Testis (tissue), 3 donors: Measurements from ENCODE around the gene GPS1. TPM values are rescaled to one million over a fixed set of nuclear protein-coding genes. Genes with fewer than 3 reads are reported as not detected.
A peak's percentile ranks its signal among the peaks of the same experiment; 100 is the strongest.

Experiments
- DNase-seq: peaks from one replicate; pipeline ENCODE4 v3.0.0-alpha.2; 2019
- H3K27ac ChIP-seq, 2 donors: fragments of 200-600 bp; sonication (generic); one replicate each; pipeline ENCODE4 v1.5.1; 2019
- H3K27me3 ChIP-seq: fragments of 200-600 bp; sonication (generic); one replicate; pipeline ENCODE4 v1.5.1; 2019
- H3K36me3 ChIP-seq: fragments of 200-600 bp; sonication (generic); one replicate; pipeline ENCODE4 v1.5.1; 2017; ENCODE audit warnings: low read depth; ENCODE audit errors: missing control alignments
- H3K4me1 ChIP-seq: fragments of 200-600 bp; sonication (generic); one replicate; pipeline ENCODE4 v1.5.1; 2019
- H3K4me3 ChIP-seq, 2 donors: fragments of 200-600 bp; sonication (generic); one replicate each; pipeline ENCODE4 v1.5.1; 2017 to 2019
- H3K9me3 ChIP-seq: fragments of 200-600 bp; sonication (generic); one replicate; pipeline ENCODE4 v1.5.1; 2017
- POLR2A ChIP-seq: fragments of 450-650 bp; IDR thresholded peaks from one replicate; pipeline ENCODE4 v1.6.1; 2017; ENCODE audit warnings: antibody characterized with exemption, mild to moderate bottlenecking, moderate library complexity
- WGBS, 2 donors: methylation state at CpG; one replicate each; pipeline ENCODE4 v1.1.5; 2018; 5-methylcytosine and 5-hydroxymethylcytosine counted together
- intact Hi-C: fragments of 100-400 bp; cut with DNase I; formaldehyde crosslinking; loops from one replicate; pipeline ENCODE4 v1.15.1; 2023; ENCODE audit warnings: low total_unique reads
- polyA plus RNA-seq: library from polyadenylated mRNA; stranded (reverse); fragments of 350-450 nt; fragmentation: Illumina TruSeq; extraction: RNeasy Lipid Tissue Mini Kit (QIAGEN cat#74804); gene quantifications from one replicate; pipeline ENCODE4 v1.2.3, GENCODE V29; 2014; ENCODE audit warnings: low read depth, low replicate concordance; ENCODE audit not compliant: insufficient read depth
- total RNA-seq, 2 donors: library from RNA; depleted of rRNA; stranded (reverse); fragments of >200 nt; gene quantifications; one replicate each; pipeline ENCODE4 v1.2.3, GENCODE V29; 2016
- TF ChIP-seq, protein P1 (sequence below), 3 experiments: fragments of 450-650 bp in 2 of 3; fragments of 200-600 bp in 1 of 3; sonication (generic) in 1 of 3; IDR thresholded peaks; one replicate each; pipeline ENCODE4 v1.5.1; 2016 to 2019; ENCODE audit warnings: antibody characterized with exemption in 3 of 3, mild to moderate bottlenecking in 2 of 3, moderate library complexity in 1 of 3

The GPS1 gene
- total and polyA plus RNA-seq, 3 donors from 2014 or later, result 170 to 190 (median 178) TPM

GRCh38 chr17:82095777-82096708 is 44.3 kb downstream of the GPS1 start:
- no peak overlapping the region for H3K27ac ChIP-seq
- DNase-seq, result no peak
- intact Hi-C loops, result no loop called here
- peaks cover 24% of the 10 kb centered on the region for H3K4me1 ChIP-seq
- H3K4me3 ChIP-seq, result no peak overlapping the region
- H3K27me3 ChIP-seq, result no peaks in the 10 kb centered on the region
- no peak for TF ChIP-seq POLR2A
- TF ChIP-seq, protein P1, sequence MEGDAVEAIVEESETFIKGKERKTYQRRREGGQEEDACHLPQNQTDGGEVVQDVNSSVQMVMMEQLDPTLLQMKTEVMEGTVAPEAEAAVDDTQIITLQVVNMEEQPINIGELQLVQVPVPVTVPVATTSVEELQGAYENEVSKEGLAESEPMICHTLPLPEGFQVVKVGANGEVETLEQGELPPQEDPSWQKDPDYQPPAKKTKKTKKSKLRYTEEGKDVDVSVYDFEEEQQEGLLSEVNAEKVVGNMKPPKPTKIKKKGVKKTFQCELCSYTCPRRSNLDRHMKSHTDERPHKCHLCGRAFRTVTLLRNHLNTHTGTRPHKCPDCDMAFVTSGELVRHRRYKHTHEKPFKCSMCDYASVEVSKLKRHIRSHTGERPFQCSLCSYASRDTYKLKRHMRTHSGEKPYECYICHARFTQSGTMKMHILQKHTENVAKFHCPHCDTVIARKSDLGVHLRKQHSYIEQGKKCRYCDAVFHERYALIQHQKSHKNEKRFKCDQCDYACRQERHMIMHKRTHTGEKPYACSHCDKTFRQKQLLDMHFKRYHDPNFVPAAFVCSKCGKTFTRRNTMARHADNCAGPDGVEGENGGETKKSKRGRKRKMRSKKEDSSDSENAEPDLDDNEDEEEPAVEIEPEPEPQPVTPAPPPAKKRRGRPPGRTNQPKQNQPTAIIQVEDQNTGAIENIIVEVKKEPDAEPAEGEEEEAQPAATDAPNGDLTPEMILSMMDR (IDR thresholded peaks at IDR 0.05), result no peak
- H3K9me3 ChIP-seq, result no peaks in the 10 kb centered on the region
- H3K36me3 ChIP-seq, result no peaks in the 10 kb centered on the region
- WGBS, 2 donors, result 77 to 85% methylated on average over 7 to 35 of the region's 35 CpGs

DNA sequence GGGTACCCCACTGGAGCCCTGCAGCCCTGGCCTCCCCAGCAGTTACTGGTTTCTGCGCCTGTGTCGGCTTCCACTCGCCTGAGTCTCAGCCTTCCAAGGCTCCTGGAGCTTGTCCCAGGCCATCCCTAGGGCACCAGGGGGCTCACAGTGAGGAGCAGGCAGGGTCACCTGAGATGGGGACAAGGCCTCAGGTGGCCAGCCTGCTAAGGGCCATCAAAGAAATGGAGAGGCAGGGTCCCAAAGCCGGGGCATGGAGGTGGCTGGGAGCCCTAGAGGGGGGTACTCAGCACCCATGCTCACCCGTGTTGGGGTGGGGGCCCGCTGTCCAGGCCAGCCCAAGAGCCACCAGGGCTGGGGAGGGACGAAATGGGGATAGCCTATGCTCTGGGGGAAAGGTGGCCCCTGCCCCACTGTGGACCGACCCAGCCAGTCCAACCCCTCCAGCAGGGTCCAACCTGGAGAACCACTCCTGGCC is 45.0 kb downstream of the GPS1 start:
- Histone ChIP-seq H3K9me3 (no peaks in the 10 kb centered on the region), H3K4me1 (peaks cover 31% of the 10 kb centered on the region), H3K27ac (peak overlapping the region; percentile 84 to 95), H3K4me3 (peak overlapping the region; percentile 76 to 86), H3K36me3 (no peaks in the 10 kb centered on the region), H3K27me3 (no peaks in the 10 kb centered on the region)
- no peak for TF ChIP-seq POLR2A
- intact Hi-C loops, result no loop called here
- DNase-seq, result no peak
- WGBS, 2 donors, result 53 to 69% methylated on average over 3 to 8 of the region's 8 CpGs

DNA sequence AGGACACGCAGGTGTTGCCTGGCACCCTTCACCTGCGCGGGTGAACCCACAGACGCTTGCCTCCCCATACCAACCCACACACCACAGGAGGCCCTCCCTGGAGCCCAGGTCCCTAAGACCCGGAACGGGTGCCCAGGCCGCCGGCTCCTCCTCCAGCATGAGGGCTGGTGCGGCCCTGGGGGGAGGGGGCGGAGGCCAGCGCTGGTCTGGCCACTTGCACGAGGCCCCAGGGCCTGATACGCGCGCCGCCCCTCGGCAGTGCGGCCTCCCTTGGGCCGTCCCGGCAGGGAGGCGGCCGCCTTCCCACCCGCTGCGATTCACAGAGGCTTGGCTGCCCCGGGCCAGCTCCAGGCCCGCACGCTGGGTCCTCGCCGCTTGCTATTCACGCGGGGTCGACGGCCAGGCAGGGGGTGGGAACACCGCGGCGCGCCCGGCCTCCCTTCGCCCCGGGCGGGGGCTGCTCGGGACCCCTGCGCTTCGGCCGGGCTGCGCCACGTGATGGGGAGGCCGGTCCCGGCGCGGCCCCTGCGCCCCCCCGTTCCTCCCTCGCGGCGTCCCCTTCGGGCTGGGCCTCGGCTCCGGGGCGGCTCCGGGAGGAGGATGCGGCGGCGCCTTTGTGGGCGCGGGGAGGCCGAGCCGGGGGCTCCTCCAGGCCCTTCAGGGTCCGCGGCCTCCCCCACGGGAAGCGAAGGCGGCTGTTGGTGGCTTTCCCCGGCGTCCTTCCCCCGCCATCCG is 45.7 kb downstream of the GPS1 start:
- 0 to 2% methylated on average over 6 to 69 of the region's 77 CpGs for WGBS, 2 donors
- peak overlapping the region; percentile 76 to 86 for H3K4me3 ChIP-seq
- H3K27ac ChIP-seq, result peak overlapping the region; percentile 84 to 95
- TF ChIP-seq, protein P1 (IDR thresholded peaks at IDR 0.05), result no peak
- TF ChIP-seq POLR2A, result no peak
- no peaks in the 10 kb centered on the region for H3K9me3 ChIP-seq
- H3K27me3 ChIP-seq, result no peaks in the 10 kb centered on the region
- DNase-seq, result peak; percentile 47
- intact Hi-C loops, result no loop called here
- H3K4me1 ChIP-seq, result peaks cover 32% of the 10 kb centered on the region
- no peaks in the 10 kb centered on the region for H3K36me3 ChIP-seq

GRCh38 chr17:82097919-82098168 is 46.1 kb downstream of the GPS1 start:
- intact Hi-C loops, result no loop called here

More at GRCh38 chr17:82097919-82098168, 46.1 kb downstream of the GPS1 start:
- H3K36me3 ChIP-seq, result no peaks in the 10 kb centered on the region
- H3K9me3 ChIP-seq, result no peaks in the 10 kb centered on the region
- TF ChIP-seq, protein P1 (IDR thresholded peaks at IDR 0.05), result peak in 1 of 3 experiments; percentile 12
- TF ChIP-seq POLR2A, result no peak
- no peak for DNase-seq
- no peaks in the 10 kb centered on the region for H3K27me3 ChIP-seq
- peak overlapping the region; percentile 76 to 86 for H3K4me3 ChIP-seq
- 0% methylated on average over 15 of the region's 36 CpGs; no CpG with 5 or more reads in 1 of the 2 donors for WGBS, 2 donors
- peak overlapping the region; percentile 84 to 95 for H3K27ac ChIP-seq
- H3K4me1 ChIP-seq, result peaks cover 32% of the 10 kb centered on the region
